PFSK-1 (cell line): Measurements from ENCODE around the gene DRG2.

ENCODE experiments used
- FOXP2 ChIP-seq: optimal IDR thresholded peaks from 2 replicates; pipeline ENCODE3; 2011; ENCODE audit warnings: borderline replicate concordance, control low read depth, inconsistent platforms; ENCODE audit not compliant: insufficient read depth; ENCODE audit errors: extremely low read length, extremely low read depth
- POLR2AphosphoS5 ChIP-seq: IDR thresholded peaks from 2 replicates; pipeline ENCODE4 v1.6.1; 2012; ENCODE audit warnings: low read depth, mild to moderate bottlenecking, control low read depth, low read length, moderate library complexity
- SIN3A ChIP-seq: IDR thresholded peaks from 2 replicates; pipeline ENCODE4 v1.6.1; 2012; ENCODE audit warnings: mild to moderate bottlenecking, low read length, moderate library complexity, borderline replicate concordance; ENCODE audit not compliant: insufficient read depth
- TAF1 ChIP-seq: IDR thresholded peaks from 2 replicates; pipeline ENCODE4 v1.6.1; 2012; ENCODE audit warnings: low read length, control low read depth, borderline replicate concordance; ENCODE audit not compliant: insufficient read depth
- TF ChIP-seq, protein P1 (sequence below), 2 experiments: IDR thresholded peaks; 2 replicates each; pipeline versions ENCODE4 v1.6.1 to v1.8.0; 2011 to 2012; ENCODE audit warnings: low read depth in 2 of 2, low read length in 2 of 2, control low read depth in 1 of 2, inconsistent platforms in 1 of 2, mild to moderate bottlenecking in 1 of 2, moderate library complexity in 1 of 2; ENCODE audit not compliant: insufficient read depth in 1 of 2

The DRG2 gene

DNA sequence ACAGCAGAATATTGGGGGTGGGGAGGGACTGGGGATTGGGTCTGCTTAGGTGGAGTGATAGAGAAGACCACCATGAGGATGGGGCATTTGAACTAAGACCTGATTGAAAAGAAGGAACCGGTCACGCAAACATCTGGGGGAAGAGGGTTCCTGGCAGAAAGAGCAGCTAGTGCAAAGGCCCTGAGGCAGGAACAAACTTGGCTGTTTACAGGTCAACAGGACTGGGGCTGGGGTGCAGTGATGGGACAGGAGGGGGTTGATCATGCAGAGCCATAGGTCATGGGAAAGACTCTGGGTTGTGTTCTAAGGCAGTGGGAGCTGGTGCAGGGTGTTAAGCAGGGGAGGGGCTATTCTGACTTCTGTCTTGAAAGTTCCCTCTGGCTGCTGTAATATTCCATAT, 1.9 kb downstream of the DRG2 start:
- TF ChIP-seq, protein P1, sequence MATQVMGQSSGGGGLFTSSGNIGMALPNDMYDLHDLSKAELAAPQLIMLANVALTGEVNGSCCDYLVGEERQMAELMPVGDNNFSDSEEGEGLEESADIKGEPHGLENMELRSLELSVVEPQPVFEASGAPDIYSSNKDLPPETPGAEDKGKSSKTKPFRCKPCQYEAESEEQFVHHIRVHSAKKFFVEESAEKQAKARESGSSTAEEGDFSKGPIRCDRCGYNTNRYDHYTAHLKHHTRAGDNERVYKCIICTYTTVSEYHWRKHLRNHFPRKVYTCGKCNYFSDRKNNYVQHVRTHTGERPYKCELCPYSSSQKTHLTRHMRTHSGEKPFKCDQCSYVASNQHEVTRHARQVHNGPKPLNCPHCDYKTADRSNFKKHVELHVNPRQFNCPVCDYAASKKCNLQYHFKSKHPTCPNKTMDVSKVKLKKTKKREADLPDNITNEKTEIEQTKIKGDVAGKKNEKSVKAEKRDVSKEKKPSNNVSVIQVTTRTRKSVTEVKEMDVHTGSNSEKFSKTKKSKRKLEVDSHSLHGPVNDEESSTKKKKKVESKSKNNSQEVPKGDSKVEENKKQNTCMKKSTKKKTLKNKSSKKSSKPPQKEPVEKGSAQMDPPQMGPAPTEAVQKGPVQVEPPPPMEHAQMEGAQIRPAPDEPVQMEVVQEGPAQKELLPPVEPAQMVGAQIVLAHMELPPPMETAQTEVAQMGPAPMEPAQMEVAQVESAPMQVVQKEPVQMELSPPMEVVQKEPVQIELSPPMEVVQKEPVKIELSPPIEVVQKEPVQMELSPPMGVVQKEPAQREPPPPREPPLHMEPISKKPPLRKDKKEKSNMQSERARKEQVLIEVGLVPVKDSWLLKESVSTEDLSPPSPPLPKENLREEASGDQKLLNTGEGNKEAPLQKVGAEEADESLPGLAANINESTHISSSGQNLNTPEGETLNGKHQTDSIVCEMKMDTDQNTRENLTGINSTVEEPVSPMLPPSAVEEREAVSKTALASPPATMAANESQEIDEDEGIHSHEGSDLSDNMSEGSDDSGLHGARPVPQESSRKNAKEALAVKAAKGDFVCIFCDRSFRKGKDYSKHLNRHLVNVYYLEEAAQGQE (IDR thresholded peaks at IDR 0.05; ENCODE audit: insufficient read depth in 1 of 2, low read depth in 2 of 2, low read length in 2 of 2): no peak
- TF ChIP-seq SIN3A: no peak
- no peak for TF ChIP-seq TAF1
- TF ChIP-seq POLR2AphosphoS5: no peak
- TF ChIP-seq FOXP2: no peak

DNA sequence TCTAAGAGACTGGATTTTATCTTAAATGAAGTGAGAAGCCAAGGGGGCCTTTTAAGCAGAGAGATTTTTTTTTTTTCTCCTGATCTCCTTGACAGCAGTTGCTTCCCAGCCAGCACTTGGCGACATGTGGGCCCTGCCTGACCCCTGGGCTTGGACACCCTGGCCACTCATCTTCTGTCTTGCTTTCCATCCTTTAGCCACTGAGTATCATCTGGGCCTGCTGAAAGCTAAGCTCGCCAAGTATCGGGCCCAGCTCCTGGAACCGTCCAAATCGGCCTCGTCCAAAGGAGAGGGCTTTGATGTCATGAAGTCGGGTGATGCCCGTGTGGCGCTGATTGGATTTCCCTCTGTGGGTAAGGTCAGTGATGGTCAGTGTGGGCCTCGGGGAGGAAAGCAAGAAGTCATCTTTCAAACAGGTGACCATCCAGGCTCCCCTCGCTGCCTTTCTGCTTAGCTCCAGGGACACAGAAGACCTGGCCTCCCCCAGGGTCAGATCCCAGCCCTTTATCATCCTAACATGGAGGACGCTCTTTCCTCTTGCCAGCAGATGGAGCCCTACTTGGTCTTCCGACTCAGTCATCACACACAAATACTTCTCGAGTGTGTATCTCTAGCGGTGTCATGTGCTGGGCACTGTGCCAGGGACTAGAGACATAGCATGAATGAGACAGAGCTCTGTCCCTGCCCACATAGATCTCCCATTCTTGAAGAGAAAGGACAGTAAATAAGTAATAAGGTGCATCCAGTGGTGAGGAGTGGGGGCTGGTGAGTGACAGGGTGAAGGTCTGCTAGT, 6.1 kb downstream of the DRG2 start:
- TF ChIP-seq FOXP2 (no peak), POLR2AphosphoS5 (no peak), TAF1 (no peak), SIN3A (no peak)
- TF ChIP-seq, protein P1 (IDR thresholded peaks at IDR 0.05; ENCODE audit: insufficient read depth in 1 of 2, low read depth in 2 of 2, low read length in 2 of 2): no peak

DNA sequence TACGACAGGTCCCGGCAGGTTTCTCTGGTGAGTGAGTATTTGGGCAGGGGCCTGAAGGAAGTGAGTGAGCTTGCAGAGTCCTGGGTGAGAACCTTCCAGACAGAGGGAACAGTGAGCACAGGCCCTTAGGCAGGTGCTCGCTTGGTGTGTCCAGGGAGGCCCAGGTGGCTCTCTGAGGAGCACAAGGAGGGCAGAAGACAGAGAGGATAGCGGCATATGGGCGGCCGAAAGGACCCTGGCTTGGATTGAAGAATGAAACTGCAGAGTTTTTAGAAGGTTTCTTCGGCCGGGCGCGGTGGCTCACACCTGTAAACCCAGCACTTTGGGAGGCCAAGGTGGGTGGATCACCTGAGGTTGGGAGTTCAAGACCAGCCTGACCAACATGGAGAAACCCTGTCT, 6.7 kb downstream of the DRG2 start:
- TF ChIP-seq FOXP2: no peak
- no peak for TF ChIP-seq POLR2AphosphoS5
- TF ChIP-seq TAF1: no peak
- no peak for TF ChIP-seq SIN3A
- TF ChIP-seq, protein P1 (IDR thresholded peaks at IDR 0.05; ENCODE audit: insufficient read depth in 1 of 2, low read depth in 2 of 2, low read length in 2 of 2): no peak

DNA sequence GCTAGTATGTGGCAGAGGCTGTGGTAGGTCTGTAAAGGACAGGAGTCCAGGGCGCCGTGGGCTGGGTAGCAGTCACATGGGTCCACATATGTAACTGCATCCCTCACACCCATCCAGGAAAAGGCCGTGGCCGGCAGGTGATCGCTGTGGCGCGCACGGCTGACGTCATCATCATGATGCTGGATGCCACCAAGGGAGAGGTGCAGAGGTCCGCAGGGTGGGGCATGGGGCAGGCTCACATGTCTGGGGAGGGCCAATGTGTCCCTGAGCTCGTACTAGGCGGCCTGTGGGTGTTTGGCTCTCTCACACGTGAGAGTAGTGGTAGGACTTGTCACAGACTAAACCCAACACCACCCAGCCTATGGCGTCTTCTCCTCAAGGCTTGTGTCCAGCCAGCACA, 11.8 kb downstream of the DRG2 start:
- TF ChIP-seq, protein P1 (IDR thresholded peaks at IDR 0.05; ENCODE audit: insufficient read depth in 1 of 2, low read depth in 2 of 2, low read length in 2 of 2): no peak
- no peak for TF ChIP-seq TAF1
- TF ChIP-seq SIN3A: no peak
- no peak for TF ChIP-seq POLR2AphosphoS5
- TF ChIP-seq FOXP2: no peak
